Gastroesophageal sphincter (tissue), 3 donors: ENCODE results near the gene SLC6A13.

Experiments used
- EP300 ChIP-seq: sonication (generic); formaldehyde crosslinking; IDR thresholded peaks from one replicate; pipeline ENCODE4 v1.6.1; 2017; ENCODE audit warnings: antibody characterized with exemption, mild to moderate bottlenecking
- POLR2A ChIP-seq, 2 donors: fragments of 450-650 bp; IDR thresholded peaks; one replicate each; pipeline ENCODE4 v1.6.1; 2017; ENCODE audit warnings: antibody characterized with exemption in 2 of 2, mild to moderate bottlenecking in 2 of 2, moderate library complexity in 1 of 2
- POLR2AphosphoS5 ChIP-seq: sonication (generic); formaldehyde crosslinking; IDR thresholded peaks from one replicate; pipeline ENCODE4 v1.6.1; 2017; ENCODE audit warnings: antibody characterized with exemption
- TF ChIP-seq, protein P1 (sequence below), 4 experiments: fragments of 200-600 bp in 2 of 4; fragments of 450-650 bp in 2 of 4; sonication (generic) in 1 of 4; IDR thresholded peaks; one replicate each; pipeline ENCODE4 v1.5.1; 2017 to 2019; ENCODE audit warnings: antibody characterized with exemption in 4 of 4, mild to moderate bottlenecking in 2 of 4, moderate library complexity in 2 of 4

- TF ChIP-seq, protein P1, sequence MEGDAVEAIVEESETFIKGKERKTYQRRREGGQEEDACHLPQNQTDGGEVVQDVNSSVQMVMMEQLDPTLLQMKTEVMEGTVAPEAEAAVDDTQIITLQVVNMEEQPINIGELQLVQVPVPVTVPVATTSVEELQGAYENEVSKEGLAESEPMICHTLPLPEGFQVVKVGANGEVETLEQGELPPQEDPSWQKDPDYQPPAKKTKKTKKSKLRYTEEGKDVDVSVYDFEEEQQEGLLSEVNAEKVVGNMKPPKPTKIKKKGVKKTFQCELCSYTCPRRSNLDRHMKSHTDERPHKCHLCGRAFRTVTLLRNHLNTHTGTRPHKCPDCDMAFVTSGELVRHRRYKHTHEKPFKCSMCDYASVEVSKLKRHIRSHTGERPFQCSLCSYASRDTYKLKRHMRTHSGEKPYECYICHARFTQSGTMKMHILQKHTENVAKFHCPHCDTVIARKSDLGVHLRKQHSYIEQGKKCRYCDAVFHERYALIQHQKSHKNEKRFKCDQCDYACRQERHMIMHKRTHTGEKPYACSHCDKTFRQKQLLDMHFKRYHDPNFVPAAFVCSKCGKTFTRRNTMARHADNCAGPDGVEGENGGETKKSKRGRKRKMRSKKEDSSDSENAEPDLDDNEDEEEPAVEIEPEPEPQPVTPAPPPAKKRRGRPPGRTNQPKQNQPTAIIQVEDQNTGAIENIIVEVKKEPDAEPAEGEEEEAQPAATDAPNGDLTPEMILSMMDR (IDR thresholded peaks at IDR 0.05): no peak
- TF ChIP-seq POLR2A (IDR thresholded peaks at IDR 0.05): no peak
- TF ChIP-seq POLR2AphosphoS5: no peak
- no peak for TF ChIP-seq EP300
Observed at GRCh38 chr12:179131-179884, 83.3 kb downstream of the SLC6A13 start.
